Glomerular endothelial cell (primary cell): Measurements from ENCODE around the gene SIX1. TPM values are rescaled to one million over a fixed set of nuclear protein-coding genes. Genes with fewer than 3 reads are reported as not detected.

Experiments used
- DNase-seq: peaks from one replicate; pipeline ENCODE4 v3.0.0-alpha.2; 2011; ENCODE audit warnings: low read depth, low spot score; ENCODE audit errors: extremely low read depth
- total RNA-seq: library from RNA; depleted of rRNA; stranded (reverse); fragments of >200 nt; gene quantifications from 2 replicates; pipeline ENCODE4 v1.2.3, GENCODE V29; 2015

The SIX1 gene
- total RNA-seq = 7.5 and 8.9 TPM in 2 replicates

DNA sequence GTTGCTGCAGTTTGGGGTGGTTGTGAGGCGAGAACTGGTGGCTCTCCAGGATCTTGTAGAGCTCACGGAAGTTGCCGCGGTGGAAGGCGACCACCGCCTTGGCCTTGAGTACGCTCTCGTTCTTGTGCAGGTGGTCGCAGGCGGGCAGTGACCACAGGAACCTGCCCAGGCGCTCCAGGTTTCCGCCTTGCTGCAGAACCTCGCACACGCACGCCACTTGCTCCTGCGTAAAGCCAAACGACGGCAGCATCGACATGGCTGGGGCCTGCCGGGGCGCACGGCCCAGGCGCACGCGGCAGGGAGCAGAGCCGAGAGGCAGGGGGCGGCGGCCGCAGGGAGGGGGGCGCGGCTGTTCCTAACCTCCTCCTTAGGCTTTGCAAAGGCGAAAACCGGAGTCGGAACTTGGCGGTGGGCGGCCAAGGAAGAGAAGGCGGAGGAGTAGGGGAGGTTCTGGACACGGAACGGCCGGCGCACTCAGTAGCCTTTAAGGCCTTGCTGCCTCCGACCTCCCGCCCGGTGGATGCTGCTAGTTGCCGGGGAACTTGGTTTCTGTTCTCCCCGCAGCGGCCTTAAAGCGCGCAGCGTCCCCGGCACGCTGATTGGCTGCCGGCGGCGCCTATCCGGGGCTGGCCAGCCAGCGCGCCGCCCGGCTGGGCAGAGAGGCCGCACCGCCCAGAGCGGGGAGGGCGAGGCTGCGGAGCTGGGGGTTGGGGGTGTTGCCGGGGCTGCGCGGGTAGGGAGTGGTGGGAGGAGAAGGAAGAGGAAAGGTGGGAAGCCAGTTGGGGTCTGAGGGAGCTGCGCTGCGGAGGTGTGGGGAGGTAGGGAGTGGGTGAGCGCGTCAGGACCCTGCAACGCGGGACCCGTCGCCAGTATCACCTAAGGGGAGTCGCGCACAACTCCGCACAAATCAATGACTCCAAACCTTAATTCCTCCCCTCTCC is at the start of gene SIX1:
TSS of gene SIX1 (minus strand) at position 544 of the 941 bp plus-strand sequence. CDS start at position 256, 288 bp downstream.
- no peak for DNase-seq

DNA sequence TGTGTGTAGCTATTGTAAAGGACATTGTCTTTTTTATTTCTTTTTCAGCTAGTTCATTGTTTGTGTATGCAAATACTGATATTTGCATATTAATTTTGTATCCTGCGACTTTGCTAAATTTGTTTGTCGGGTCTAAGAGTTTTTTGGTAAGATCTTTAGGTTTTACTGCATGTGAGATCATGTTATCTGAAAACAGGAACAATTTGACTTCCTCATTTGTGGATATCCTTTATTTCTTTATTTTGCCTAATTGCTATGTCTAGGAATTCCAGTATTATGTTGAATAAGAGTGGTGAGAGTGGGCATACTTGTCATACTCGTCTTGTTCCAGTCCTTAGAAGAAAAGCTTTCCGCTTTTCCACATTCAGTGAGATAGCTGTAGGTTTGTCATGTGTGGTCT is 46.0 kb upstream of the SIX1 start:
- DNase-seq = no peak

DNA sequence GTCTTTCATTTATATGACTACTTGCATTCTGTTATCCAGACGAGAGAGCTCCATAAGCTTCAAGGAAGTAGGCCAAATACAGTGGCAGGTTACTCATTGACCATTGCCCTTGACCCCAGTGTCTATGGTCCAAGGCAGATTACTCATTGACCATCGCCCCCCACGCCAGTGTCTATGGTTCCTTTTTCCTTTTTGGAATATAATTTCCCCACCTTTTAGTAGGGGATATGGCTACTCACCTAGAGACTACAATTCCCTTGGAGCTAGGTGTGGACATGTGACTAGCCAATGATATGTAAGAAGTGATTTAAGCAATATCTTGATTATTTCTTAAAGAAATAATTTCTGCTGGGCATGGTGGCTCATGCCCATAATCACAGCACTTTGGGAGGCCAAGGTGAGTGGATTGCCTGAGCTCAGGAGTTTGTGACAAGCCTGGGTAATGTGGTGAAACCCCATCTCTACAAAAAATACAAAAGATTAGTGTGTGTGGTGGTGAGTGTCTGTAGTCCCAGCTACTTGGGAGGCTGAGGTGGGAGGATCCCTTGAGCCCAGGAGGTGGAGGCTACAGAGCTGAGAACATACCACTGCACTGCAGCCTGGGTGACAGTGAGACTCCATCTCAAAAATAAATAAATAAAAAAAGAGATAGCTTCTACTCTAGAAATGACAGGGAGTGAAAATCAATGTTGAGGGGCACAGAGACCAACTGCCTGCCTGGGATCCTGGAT is 42.3 kb upstream of the SIX1 start:
- DNase-seq = no peak

DNA sequence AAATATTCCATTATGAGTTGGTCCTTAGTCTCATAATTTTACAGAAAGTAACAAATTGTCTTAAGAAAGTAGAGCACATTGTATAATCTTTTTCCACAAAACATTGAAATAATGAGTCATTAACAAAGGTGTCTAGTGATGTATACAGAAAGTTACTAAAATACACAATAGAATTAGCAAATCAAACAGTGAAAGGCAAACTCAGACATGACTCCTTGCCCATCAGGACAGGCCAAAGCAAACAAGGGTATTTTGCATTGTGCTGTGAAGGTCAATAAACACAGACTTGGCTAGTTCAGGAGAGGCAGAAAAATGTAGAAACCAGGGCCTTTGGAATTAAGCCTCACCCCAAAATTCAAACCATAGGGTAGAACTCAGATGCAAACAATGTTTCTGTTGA is 37.6 kb upstream of the SIX1 start:
- DNase-seq = no peak

DNA sequence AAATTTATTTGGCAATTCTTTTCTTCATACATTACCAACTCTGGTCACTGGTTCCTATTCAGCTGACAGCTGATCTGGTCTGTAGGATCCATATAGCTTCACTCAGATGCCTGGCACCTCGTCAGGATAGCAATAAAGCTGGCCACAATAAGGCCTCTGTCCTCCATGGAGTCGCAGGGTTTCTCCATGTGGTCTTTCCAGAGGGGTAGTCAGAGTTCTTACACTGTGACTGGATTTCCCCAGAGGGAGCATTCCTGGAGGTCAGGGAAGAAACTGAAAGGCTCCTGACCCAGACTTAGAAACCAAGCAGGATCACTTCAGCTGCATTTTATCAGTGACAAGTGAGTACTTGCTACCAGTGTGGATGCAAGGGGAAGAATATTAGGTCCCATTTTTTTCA is 34.9 kb upstream of the SIX1 start:
- DNase-seq = no peak

DNA sequence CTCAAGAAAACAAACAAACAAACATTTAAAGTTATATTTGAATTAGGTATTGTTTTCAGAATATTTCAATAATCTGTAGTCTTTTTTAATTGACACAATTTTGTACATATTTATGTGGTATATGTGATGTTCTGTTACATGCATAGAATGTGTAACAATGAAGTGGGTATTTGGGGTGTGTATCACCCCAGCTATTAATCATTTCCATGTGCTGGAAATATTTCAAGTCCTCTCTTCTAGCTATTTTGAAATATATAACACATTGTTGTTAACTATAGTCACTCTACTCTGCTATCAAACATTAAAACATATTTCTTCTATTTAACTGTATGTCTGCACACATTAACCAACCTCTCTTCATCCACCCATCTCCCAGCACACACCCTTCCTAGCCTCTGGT is 32.0 kb upstream of the SIX1 start:
- no peak for DNase-seq

DNA sequence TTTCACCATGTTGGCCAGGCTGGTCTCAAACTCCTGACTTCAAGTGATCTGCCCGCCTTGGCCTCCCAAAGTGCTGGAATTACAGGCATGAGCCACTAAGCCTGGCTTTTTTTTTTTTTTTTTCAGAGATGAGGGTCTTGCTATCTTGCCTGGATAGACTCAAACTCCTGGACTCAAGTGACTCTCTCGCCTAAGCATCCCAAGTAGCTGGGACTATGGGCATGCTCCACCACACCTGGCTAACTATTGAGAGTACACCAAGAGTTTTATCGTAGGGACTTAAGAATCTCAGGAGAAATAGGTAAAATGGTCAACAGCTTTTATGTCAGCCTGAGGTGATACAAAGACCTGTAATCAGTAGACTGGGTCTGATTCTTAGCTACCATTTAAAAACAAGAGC is 31.2 kb upstream of the SIX1 start:
- no peak for DNase-seq

DNA sequence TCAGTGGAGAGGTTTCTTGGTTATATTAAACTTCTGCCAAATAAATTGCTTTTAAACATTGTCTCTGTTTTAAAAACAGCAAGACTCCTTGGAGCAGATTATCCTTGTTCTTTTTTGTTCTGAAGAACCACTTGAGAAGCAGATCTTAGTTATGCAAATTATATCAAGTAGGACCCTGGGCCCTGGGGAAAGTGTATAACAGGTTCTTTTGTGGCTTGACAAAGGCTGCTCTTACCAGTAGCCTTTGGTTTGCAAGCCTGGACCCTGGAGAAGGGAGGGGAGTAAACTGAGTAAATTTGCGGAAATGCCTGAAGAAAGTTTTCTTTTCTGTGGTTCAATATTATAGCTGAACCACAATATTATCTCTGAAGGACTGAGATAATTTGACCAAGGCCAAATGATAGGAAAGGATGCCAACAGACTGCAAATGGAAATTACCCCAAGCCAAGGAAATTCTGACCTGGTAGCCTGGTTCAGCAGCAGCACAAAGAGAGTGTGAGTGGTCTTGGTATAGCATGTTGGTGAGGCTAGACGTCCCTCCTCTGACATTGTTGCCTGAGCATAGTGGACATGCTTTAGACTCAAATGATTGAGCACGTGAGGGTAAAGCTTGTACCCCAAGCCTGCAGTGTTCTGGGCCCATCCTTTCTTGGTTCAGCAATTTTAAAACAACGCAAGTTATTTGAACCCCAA is 30.4 kb upstream of the SIX1 start:
- no peak for DNase-seq

DNA sequence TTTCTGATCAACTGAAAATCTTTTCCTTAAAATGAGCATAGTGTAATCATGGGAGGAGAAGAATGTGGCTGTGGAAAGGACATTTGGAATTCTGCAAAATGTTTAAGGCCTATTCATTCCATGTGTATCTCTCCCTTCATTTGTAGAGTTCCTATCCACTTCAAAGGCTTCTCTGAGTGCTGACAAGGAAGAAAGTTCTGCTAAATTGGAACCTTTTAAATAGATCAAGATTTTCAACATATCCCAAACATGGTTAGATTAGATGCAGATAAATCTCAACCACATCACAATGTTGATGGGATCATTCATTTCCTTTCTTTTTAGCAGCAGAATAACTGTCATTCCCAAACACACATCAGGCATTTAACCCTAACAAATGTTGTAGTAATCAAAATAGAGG is 28.4 kb upstream of the SIX1 start:
- no peak for DNase-seq

DNA sequence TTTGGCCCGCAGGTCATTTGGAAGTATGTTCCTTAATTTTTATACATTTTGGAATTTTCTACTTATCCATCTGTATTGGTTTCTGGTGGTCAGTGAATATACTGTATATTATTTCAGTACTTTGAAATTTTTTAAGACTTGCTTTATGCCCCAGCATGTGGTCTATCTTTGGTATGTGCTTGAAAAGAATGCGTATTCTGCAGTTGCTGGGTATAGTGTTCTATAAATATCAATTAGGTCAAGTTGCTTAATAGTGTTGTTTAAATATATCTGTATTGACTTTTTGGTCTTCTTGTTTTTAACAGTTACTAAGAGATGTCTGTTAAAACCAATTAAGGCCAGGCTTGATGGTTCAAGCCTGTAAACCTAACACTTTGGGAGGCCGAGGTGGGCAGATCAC is 21.7 kb upstream of the SIX1 start:
- DNase-seq = no peak

DNA sequence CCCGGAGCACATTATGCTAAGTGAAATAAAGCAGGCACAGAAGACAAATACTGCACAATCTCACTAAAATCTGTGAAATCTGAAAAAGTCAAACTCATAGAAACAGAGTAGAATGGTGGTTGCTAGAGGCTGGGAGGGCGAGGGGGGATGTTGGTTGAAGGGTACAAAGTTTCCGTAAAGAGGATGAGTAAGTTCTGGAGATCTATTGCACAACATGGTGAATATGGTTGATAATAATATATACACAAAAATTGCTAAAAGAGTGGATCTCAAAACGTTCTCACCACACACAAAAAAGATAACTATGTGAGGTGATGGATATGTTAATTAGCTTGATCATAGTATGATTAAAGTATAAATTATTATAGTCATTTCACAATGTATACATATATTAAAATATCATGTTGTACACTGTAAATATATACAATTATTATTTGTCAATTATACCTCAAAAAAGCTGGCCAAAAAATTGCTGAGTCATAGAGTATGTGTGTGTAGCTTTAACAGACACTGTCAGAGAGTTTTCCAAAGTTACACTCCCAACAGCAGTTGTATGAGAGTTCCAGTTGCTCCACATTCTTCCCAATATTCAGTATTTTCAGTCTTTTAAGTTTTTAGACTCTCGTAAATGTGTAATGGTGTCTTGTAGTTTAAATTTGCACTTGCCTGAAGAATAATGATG is 19.3 kb upstream of the SIX1 start:
- DNase-seq = no peak

DNA sequence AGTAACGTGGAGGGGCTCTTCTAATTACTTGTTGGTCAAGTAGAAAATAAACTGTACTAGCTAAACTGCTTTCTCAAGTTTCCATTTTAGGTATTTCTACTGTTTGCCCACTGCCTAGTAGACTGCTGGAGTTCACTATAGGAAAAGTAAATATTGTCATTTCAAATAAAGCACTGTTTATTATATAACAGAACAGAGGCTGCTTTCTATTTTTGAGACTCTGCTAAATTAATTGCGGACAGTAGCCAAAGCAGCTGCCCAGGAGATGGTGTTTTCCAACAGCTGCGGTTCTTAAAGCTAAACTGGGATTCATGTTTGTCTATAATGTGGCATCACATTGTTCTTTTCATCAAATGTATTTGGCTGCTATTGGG is 15.9 kb upstream of the SIX1 start:
- no peak for DNase-seq

DNA sequence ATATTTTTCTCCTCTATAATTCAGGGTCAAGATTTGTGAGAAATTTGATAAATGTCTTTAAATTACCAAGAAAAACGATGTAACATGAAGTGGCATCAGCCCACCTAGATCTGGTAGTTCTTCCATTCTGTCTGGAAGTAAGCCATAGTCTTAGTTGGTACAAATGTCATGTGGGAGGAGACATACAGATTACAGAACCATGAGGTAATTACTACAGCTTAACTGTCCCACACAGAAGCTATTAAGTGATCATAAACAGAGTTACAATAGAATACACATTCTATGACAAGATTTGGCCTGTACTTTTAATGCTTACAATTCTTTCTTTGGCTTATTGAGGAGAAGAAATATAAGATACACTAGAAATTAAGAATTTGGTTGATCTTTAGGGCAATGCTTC is 13.7 kb upstream of the SIX1 start:
- no peak for DNase-seq

DNA sequence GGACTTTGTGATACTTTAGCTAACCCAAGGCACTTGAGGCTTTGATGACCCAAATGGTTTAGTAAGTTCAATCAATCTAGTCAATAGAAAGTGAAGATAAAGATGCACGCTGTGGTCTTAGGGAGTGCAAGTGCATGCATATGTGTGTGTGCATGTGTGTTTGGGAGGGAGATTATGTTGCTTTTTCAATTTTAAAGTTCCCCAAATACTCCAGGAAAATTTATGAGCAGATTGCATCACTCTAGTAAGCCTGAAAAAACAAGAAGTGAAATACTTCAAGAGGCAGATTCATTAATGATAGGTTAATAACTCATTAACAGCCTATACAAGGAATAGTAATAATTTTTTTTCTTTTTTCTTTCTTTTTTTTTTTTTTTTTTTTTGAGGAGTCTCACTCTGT is 12.4 kb upstream of the SIX1 start:
- no peak for DNase-seq

DNA sequence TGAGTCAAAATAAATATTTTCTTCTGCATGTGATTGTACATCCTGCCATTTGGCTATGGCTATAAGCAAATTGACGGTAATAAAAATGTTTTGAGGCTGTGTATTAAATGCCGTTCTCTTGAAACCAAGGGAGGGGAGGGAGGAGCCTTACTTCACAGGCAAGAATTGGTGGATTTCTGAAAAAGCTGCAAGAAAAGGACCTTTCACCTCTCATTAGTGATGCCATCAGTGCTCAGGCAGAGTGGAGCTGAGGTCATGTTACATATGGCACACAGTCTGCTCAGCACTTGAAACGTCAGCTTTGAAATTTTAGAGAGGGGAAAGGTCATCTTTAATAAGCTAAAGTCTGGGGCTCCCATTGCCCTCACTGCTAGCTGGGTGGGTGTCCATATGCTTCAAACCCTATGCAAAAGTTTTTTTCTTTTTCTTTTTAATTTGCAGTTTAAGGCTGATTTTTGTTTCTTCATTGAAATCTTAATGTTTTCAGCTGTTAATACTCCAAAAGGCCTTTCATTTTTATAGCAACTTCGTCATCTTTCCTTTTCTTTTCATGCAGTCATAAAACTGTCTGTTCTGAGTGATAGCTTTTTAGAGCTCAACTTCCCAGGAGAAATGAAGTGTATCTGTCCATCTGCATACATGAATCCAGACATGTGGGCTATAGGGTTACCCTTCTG is 9.8 kb upstream of the SIX1 start:
- no peak for DNase-seq

DNA sequence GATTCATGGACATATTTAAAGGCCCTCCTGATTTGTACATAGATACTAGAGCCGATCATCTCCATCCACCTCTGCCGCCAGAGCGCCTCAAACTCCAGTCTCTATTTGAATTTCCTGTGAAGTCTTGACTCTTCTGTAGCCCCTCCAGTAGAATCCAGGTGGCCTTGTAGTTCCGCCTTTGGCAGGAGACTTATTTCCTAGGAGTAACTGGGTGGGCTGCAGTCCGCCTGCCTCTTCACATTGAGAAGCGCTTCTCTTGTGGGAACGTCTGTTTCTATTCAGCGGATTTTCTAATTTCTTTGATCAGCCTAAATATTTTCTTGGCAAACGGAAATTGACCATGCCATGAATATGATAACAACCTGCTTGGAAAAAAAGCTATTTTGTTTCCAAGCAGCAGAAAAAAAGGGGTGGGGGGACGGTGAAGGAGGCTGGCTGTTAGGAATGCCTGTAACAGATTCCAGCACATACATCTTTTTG is 9.0 kb upstream of the SIX1 start:
- no peak for DNase-seq

DNA sequence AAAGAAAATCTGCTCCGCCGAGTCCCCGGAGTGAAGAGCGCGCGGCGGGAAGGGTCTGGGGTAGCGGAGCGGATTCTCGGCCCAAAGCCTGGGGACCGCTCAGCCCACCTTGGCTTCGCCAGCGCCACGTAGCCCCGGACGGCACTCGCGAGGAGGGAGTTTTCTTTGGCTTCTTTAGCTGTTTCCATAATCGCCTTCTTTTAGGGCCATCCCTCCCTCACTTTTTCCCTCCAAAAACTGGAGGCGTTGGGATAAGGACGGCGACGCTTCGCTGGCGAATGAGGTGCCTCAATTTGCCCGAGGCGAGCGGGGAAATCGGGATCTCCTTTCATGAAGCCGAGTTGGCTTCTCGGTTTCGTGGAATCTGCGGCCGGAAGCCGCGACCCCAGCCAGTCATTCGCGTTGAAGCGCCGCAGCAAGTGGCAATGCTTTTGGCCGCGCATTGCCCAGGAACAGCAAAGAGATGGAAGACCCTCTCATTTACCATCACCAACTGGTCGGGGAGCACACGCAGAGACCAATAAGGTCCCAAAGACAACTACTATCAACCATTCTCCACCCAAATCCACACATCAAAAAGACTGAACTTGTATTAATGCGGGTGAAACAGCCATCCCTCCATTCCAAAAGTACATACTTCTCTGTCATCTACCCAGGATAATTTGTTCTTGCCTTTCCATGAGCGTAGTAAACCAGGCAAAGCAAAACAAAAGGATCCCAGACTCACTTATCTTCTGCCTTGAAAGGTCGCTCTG is 8.4 kb upstream of the SIX1 start:
- no peak for DNase-seq

DNA sequence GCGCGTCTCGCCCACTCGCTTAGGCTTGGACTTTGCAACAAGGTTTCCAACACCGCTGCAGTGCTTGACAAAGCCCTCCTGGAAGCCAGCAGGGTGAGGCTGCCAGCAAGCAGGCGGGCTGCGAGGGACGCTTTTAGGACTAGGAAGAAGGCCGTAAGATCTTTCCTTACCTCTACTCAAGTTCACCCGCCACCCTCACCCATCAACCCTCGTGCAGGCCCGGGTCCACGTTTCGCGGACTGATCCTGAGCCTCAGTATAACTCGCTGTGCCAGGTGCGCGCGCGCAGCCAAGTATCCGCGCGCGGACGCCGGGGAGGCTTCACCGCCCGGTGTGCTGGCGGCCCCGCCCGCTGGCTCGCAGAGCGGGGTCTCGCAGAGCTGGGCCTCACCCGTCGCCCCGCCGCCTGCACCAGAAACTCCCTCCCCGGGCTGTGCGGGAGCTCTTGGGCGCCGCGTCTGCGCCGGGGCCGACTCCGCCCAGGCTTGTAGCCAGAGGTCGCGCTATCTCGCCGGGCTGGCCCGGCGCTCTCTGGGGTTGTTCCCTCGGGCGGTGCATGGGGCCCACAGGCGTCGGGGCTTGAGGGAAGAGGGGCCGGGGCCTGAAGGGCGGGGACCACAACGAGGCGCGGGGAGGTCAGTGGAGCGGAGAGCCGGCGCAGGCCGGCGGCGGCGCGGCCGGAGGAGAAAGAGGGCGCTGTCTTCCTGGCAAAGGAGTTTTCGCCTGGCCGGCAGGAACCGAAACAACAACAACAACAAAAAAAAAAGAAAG is 7.6 kb upstream of the SIX1 start:
- DNase-seq = no peak
